ENCODE data around the gene CRYBG2.
"Not testable (repeated sequence)": the region's sequence is repeated elsewhere in the genome, so short reads cannot be mapped to it uniquely, and the experiment has no call there.

The CRYBG2 gene

DNA sequence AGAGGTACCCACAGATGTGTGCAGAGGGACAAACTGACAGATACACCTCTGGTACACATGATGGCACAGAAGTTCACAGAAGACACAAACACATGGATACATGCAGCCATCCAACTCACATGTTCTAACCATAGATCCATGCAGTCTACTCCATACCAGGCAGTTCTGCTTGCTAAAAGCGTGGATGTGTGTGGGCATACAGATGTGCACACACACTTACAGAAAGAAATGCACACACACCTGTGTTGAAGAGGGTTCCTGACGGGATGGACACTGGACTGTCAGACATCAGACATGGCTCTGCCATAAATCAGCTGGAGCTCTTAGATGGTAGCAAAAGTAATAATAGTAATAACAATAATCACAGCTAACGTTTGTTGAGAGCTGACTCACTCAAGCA is 29.4 kb downstream of the CRYBG2 start:
- intact Hi-C loops (cut with DNase I) = no loop called here
- DNase-seq = no peak

DNA sequence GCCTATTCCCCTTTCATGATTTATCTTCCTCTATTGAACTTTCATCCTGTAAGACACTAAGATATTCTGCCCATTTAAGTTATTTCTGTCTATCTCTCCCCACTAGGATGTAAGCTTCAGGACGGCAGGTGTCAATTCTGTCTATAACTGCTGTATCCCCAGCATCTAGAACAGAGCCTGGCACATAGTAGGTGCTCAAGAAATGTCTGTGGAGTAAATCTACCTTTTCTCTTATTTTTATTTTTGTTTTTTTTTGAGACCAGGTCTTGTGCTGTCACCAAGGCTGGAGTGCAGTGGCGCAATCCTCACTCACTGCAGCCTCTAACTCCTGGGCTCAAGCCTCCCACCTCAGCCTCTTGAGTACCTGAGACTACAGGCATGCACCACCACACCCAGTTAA is 30.5 kb downstream of the CRYBG2 start:
- no peak for DNase-seq
- intact Hi-C loops (cut with DNase I) = no loop called here

DNA sequence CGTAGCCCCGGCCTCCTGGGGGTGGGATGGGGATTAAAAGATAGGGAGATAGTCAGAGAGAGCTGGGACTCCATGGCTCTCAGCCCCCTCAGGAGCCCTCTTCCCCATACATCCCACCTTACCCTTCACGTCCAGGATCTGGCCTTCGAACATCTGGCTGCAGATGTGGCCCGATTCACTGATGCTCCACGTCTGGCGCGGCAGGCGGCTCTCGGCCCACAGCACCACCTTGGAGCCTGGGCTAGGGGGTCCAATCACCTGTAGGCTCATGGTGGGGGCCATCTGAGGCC is 31.9 kb downstream of the CRYBG2 start:
- DNase-seq = no peak
- intact Hi-C loops (cut with DNase I) = no loop called here

DNA sequence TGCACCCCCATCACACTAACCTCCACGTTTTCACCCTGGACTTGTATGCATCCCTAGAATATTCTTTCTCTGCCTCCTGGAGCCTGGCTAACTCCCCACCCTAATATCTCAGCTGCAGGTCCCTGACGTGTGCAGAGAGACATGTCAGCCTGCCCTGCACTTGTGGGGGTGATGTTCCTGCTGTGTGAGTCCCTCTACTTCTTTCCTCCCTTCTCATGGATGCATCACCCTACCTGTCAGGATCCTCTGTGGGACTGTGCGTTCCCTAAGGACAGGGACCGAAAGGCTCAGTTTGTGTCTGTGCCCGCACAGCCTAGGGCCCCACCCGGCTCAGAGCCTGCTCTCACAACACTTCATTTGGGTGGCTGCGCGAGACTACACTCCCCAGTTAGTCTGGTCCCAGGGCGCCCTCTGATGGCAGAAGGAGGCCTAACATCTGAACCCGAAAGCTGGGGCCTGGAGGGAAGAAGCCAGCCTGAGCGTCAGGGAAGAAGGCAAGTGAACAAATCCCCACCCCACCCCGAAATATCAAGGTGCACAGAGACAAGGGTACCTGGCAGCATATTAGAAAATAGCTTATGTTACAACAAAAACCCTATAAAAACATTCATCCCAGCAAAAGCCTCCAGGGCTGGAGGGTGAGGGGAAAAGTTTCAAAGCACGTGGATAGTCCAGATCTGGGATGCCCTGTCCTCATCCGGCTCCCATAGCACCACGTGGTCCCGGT is 32.5 kb downstream of the CRYBG2 start:
- peak; percentile 84 to 98 (median 96) for DNase-seq

DNA sequence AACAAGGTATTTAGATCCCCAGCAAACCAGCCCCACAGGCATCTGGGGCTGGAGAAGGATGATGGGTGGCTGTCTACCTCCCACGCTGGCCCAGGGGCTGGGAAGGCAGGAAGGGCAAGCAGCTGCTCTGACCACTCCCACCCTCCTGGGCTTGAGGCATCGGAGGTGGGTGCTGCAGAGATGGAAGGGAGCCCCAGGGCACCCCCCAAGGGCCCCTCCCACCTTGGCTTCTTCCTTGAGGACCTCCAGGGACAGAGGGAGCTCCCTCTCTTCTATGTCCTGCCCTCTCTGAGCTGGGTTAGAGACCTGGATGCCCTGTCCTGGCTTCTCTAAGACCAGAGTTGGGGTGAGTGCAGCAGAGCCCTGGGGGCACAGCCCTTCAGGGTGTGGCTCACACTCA is 33.0 kb downstream of the CRYBG2 start:
- intact Hi-C loops (cut with DNase I) = loop anchor here (1.0 to 2.0 kb wide), 2 partner anchors 36 to 46 kb away; no protein-coding TSS in a partner anchor
- DNase-seq = no peak

More for the DNA sequence above, 32.5 kb downstream of the CRYBG2 start:
- intact Hi-C loops (cut with DNase I) = loop anchor here (1.0 to 2.0 kb wide), 2 partner anchors 36 to 47 kb away; no protein-coding TSS in a partner anchor

DNA sequence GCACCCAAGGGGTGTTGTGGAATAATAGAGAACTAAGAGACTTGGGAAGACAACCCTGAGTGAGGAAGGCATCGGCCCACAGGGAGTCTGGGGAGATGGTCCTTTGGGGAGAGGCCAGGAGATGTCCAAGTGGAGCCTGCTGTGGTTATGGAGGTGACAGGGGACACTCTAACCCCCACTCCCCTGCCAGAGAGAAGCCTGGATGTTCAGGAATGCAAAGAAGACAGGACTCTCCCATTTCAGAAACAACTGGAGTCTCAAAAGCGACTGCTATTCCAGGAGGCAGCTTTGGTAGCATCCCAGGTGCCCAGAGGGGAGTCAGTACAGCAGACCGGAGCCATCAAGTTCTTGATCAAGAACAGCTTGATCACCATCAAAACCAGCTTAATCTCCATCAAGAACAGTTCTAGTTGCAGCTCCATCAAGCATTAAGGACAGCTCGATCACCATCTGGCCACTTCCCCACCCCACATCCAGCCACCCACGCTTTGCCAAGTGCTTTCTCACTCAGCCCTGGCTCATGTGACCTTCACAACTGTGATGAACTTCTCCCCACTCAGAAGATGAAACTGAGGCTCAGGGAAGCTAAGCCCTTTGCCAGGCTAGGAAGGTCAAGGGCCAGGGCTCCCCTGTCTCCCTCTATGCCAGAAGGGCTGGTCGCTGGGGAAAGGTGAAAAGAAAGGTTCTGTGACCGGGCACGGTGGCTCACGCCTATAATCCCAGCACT is 35.4 kb downstream of the CRYBG2 start:
- peak in 2 of 10 donors; percentile 15 to 28 for DNase-seq
- intact Hi-C loops (cut with DNase I) = no loop called here

DNA sequence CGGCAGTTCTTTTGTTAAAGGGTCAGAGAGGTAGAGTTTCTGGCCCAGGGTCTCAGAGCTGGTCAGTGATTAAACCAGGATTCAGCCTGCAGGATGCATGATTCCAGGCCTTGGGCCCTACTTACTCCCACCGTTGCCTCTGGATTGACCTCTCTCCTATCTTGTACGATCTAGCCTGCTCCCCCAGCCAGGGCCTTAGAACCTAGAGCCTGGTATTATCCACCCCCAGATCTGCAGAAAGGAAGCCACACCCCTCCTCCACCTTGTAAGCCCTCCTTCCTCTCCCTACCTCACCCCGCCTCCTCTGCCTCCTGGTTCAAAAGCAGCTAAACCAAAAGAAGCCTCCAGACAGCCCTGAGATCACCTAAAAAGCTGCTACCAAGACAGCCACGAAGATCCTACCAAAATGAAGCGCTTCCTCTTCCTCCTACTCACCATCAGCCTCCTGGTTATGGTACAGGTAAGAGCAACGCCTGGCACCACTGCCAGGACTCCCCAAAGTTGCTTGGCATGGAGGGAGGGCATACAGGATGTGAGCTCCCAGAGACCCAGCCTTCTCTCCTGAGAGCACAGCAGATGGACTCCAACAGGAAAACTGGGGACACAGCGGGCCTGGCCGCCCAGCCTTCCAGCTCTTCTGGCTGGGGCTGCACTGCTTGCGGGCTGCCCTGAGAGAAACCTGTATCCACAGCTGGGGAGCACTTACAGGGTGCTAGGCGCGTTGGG is 36.2 kb downstream of the CRYBG2 start, which contains the start of gene CD52:
Gene CD52 (plus strand): TSS at position 347 of the 726 bp plus-strand sequence. CDS start 60 bp downstream, at position 407.
- intact Hi-C loops (cut with DNase I) = no loop called here
- DNase-seq = no peak

DNA sequence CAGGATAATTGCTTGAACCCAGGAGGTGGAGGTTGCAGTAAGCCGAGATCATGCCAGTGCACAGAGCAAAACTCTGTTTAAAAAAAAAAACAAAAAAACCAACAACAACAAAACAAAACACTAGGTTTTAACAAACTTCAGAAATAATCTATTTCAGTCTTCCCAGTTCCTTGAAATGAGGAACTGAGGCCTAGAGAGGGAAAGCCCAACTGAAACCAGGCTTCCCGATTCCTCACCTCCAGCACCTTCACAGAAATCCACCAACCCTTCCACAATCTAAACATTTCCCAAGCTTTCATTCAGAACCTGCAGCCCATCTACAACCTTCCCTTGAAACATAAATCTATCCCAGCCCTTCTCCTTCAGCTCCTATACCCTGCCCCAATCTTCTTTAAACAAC is 36.8 kb downstream of the CRYBG2 start:
- intact Hi-C loops (cut with DNase I) = no loop called here

DNA sequence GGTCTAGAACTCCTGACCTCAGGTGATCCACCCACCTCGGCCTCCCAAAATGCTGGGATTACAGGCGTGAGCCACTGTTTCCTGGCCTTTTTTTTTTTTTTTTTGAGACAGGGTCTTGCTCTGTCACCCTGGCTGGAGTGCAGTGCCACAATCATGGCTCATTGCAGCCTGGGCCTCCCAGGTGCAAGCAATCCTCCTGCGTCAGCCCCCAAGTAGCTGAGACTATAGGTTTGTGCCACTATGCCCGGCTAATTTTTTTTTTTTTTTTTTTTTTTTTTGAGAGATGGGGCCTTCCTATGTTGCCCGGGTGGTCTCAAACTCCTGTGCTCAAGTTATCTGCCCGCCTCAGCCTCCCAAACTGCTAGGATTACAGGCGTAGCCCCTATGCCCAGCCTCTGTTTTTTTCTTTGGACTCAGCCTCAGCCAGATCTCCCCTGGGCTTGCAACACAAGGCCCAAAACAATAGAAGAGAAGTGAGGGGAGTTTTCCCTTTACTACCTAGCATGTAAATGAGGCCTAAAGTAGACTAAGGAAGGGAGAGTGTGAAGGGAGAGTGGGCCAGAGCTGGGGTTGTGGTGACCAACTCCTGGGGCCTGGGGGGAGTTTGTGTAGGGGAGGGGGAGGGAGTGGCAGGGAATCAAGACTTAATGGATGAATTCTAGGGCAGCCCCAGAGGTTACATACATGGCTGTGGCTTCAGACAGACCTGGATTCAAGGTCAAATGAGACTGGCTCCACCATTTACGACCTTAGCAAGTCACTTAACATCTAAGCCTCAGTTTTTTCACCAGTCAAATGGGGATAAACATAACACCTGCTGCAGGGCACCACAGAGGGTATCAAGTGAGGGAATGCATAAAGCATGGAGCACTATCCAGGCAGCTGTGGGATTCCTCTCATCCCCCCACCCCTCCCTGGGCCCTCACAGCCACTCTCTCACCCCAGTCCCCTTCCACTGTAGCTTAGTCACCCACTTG is 37.8 kb downstream of the CRYBG2 start:
- DNase-seq = no peak
- intact Hi-C loops (cut with DNase I) = no loop called here

More for the DNA sequence above, 36.8 kb downstream of the CRYBG2 start:
- no peak for DNase-seq

DNA sequence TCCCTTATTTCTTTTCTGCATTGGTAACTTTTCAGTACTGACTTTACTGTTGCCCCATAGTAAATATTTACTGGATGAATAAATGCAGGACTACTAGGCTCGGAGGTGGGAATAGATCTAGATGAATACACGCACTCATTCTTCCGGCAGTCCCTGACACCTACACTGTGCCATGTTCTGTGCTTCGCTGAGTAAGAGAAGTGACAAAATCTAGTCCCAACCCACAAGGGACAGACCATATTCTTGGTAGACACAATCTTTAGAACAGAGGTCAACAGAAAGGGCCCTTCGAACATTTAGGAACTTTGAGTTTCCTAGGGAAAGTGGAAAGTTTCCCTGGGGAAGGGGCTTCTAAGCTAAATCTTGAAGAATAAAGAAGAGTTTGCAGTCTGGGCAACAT is 39.4 kb downstream of the CRYBG2 start:
- DNase-seq = no peak
- intact Hi-C loops (cut with DNase I) = no loop called here

DNA sequence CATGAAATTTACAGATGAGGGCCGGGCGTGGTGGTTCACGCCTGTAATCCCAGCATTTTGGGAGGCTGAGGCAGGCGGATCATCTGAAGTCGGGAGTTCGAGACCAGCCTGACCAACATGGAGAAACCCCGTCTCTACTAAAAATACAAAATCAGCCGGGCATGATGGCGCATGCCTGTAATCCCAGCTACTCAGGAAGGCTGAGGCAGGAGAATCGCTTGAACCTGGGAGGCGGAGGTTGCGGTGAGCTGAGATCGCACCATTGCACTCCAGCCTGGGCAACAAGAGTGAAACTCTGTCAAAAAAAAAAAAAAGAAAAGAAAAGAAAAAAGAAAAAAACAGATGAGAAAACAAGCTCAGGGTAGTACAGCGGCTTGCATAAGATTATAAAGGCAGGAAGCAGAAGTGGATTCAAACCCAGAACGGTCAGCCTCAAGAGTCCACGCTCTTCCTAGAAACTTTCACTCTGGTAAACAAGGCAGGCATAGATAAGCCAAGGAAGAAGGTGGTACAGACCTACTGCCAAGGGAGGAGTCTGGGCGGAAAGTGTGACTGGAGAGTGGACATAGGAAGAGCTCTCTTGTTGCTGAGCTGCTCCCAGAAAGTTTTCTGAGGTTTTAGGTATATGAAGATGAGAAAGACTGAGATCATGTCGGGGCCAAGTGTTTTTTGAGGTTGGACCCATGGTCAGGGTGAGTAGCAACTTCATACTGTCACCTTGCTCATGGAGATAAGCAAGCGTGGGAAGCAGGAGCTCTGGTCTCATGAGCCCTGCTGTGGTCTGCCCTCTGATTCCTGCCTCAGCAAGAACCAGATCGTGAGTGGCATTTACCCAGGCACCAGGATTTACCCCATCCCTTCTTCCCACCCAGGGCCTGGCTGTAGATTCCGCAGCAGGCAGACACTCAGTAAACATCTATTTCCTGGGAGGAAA is 45.7 kb downstream of the CRYBG2 start:
- intact Hi-C loops (cut with DNase I) = not testable (repeated sequence)

DNA sequence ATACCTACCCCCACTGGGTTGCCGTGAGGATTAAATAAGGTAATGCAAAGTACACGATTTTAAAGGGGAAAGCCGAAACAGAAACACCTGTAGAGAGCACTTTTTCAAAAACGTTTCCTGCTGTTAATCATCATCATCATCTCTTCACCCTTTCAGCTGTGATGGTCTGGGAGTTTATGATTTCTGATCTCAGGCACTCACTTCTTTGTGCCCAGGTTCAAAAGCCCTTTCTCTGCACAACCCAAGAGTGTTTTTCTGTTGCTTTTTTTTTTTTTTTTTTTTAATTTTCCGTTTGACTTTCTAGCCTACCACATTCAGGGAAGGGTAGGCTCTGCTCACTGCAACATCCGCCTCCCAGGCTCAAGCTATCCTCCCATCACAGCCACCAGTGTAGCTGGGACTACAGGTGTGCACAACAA is 46.6 kb downstream of the CRYBG2 start:
- intact Hi-C loops (cut with DNase I) = no loop called here
- DNase-seq = no peak

More for the DNA sequence above, 45.7 kb downstream of the CRYBG2 start:
- not testable (repeated sequence) for DNase-seq

DNA sequence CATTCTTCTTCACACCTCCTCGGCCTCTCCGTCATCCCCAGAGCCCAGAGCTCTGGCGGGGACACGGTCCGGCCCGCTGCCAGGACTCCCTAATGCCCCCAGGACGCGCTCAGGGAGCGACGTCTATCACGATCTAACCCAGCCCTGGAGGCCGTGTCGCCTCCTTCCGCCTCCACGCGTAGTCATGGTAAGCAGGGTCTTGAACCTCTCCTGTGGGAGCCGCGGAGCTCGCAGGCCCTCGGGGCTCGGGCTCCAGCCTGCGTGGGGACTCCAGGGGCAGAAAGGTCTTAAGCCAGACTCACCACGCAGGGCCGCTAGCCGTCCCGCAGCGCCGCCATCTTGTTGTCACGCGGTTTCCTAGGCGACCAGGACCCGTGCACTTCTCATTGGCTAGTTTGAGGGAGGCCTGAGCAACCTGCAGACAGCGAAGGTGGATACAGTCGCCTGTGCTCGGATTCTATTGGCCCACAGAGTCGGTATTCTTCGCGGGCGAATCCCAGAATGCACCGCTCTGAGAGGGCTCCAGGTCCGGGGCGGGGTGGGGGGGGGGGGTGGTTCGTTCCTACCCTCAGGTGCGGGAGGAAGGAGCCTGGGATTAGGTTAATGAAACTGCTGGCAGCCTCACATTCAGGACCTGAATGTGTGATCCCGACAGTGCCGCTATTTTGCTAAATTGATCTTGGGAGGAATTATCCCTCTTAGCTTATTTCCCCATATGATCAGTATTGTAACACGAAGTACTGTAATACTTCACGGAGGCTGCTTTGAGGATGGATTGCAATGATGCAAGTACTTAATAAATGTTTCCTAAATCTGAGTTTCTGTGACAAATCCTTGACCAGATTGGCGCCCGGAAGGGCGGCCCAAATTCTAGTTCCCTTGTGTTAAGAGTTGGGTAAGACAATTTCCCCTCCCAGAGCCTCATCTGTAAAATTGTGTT is 47.4 kb downstream of the CRYBG2 start, which contains the start of gene UBXN11:
Gene UBXN11 (minus strand): TSS at position 347 of the 940 bp plus-strand sequence. CDS start 3,753 bp downstream, outside the sequence.
- intact Hi-C loops (cut with DNase I) = no loop called here
- peak; percentile 62 to 98 (median 92) for DNase-seq

DNA sequence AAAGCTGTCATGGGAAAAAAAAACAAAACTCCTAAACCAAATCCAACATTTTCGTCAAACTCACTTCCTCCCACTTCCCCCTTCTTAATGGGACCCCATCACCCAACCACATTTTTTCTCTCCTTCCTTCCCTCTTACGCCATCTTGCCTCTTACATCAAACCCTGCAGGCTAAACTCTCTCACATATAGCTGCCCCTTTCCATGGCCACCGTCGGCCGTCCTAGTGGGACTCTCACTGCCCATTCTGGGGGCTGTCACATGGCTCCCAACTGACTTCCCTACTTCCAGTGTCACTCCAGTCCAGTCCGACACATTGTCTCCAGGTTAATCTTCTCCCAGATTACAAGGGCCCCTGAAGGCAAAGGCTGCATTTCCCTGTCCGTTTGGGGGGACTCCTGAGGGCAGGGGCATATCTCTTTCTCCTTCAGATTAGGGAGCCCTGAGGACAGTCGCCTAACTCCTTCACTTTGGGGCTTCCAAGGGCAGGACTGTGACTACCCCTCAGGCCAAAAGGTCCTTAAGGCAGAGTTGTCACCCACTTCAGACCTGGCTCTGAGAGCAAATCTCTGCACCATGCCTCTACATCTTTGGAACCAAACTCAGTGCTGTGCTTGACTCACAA is 48.2 kb downstream of the CRYBG2 start:
- intact Hi-C loops (cut with DNase I) = no loop called here
- no peak for DNase-seq

DNA sequence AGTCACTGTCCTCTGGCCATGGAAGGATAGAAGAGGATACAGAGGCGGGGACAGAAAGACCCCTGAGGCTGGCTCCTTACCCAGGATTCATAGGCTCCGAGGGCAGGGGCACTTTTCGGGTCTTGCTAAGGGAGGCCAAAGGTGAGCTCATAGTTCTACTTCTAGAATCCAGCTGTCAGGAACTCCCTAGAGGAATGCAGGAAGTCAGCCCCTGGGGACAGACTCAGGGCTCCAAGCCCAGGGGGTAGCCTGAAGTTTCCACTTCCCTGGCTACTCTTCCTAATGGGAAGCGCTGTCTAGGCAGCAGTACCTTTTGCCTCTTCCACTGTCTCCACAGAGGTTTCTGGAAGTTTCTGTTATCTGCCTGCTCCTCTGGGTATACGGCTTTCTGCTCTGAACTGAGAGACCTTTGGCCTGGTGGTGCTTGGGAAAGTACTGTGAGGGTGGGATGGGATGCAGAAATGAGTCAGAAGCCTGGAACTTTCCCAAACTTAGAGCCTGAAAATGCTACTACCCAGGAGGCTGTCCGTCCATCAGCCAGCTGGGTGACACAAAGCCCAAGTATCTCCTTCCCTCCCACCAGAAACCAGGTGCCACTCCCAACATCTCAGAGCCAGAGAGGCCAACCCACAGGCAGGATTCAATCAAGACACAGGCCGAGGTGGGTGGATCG is 51.1 kb downstream of the CRYBG2 start:
- DNase-seq = no peak
- intact Hi-C loops (cut with DNase I) = no loop called here

DNA sequence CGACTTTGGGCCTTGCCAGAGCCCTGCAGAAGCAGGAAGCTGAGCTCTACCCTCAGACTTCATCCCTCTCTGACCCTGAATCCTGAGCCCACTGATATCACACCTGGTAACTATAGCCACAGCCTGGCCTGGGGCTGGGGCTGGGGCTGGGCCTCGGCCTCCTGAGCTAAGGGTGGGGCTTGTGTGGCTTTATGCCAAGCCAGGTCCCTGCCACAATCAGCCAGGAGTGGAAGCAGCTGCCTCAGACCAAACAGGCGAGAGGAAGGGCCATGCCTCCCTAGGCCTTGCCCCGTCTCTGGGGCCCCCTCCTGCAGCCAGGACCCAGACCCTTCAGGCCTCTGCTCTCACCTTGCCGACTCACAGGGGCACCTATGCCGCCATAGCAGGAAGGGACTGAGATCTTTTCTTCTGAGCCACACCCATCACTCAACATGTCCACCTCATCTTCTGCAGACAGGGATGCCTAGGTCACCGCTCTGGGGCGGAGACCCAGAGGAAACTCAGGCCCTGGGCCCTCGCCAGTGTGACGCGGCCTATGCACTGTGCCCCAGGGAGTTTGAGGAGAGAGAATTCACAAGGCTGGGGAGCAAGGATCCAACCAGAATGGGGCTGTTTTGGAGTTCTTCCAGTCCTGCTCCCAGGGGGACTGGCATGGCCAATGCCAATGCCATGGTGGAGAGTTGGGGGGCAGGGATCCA is 53.2 kb downstream of the CRYBG2 start:
- DNase-seq = no peak
- intact Hi-C loops (cut with DNase I) = no loop called here

All from posterior cingulate gyrus (tissue), 11 donors.